Endodermal cell (in vitro differentiated cells): ENCODE results near the gene EFCAB8. TPM values are rescaled to one million over a fixed set of nuclear protein-coding genes. Genes with fewer than 3 reads are reported as not detected.

ENCODE experiments used
- DNase-seq: peaks from one replicate; pipeline ENCODE4 v3.0.0-alpha.2; 2017
- H3K27ac ChIP-seq: 2 replicates; pipeline ENCODE4 v1.5.1; 2013; ENCODE audit warnings: mild to moderate bottlenecking, low read depth, low read length, moderate library complexity
- H3K27me3 ChIP-seq: 2 replicates; pipeline ENCODE4 v1.6.1; 2013; ENCODE audit warnings: mild to moderate bottlenecking, low read length, moderate library complexity; ENCODE audit not compliant: insufficient read depth, control insufficient read depth, poor library complexity, severe bottlenecking
- H3K36me3 ChIP-seq: 2 replicates; pipeline ENCODE4 v1.7.0; 2013; ENCODE audit warnings: mild to moderate bottlenecking, low read length, moderate library complexity; ENCODE audit not compliant: control insufficient read depth, insufficient read depth
- H3K4me1 ChIP-seq: one replicate; pipeline ENCODE4 v1.7.0; 2013; ENCODE audit warnings: low read length; ENCODE audit not compliant: control insufficient read depth, insufficient read depth
- H3K4me3 ChIP-seq: 2 replicates; pipeline ENCODE4 v1.5.1; 2013; ENCODE audit warnings: mild to moderate bottlenecking, low read length, moderate library complexity
- H3K9ac ChIP-seq: 2 replicates; pipeline ENCODE4 v1.6.1; 2013; ENCODE audit warnings: mild to moderate bottlenecking, low read length, moderate library complexity; ENCODE audit not compliant: poor library complexity, severe bottlenecking; ENCODE audit errors: extremely low read depth
- H3K9me3 ChIP-seq: 2 replicates; pipeline ENCODE4 v1.6.1; 2013; ENCODE audit warnings: mild to moderate bottlenecking, low read length, moderate library complexity; ENCODE audit not compliant: control insufficient read depth
- H3K27ac Mint-ChIP-seq: 2 replicates; pipeline ENCODE4 v1.8.0; 2020; ENCODE audit warnings: mixed read lengths
- H3K27me3 Mint-ChIP-seq: 2 replicates; pipeline ENCODE4 v1.8.0; 2021; ENCODE audit warnings: mild to moderate bottlenecking, mixed read lengths; ENCODE audit not compliant: insufficient read depth
- H3K36me3 Mint-ChIP-seq: 2 replicates; pipeline ENCODE4 v1.8.0; 2020; ENCODE audit warnings: low read depth, mixed read lengths
- H3K4me1 Mint-ChIP-seq: 2 replicates; pipeline ENCODE4 v1.8.0; 2020; ENCODE audit warnings: mixed read lengths
- H3K4me3 Mint-ChIP-seq: 2 replicates; pipeline ENCODE4 v1.8.0; 2020; ENCODE audit warnings: mild to moderate bottlenecking, moderate library complexity, mixed read lengths
- H3K9me3 Mint-ChIP-seq: 2 replicates; pipeline ENCODE4 v1.8.0; 2020; ENCODE audit warnings: mild to moderate bottlenecking, mixed read lengths
- WGBS, 2 experiments: methylation state at CpG; one replicate each; pipeline versions ENCODE4 v1.1.5 to v1.1.7; 2013; ENCODE audit warnings: missing lambda C conversion rate in 2 of 2, mixed read lengths in 1 of 2; ENCODE audit not compliant: insufficient coverage in 1 of 2, insufficient read length in 1 of 2; 5-methylcytosine and 5-hydroxymethylcytosine counted together
- total RNA-seq, 2 donors: library from RNA; stranded (reverse); fragmentation: NEBNext Ultra II Directional in 1 of 2; extraction: Animal tissue kit (Norgen Biotek cat#: 25700) in 1 of 2; gene quantifications; 2 replicates in 1 of 2; 3 replicates in 1 of 2; pipeline ENCODE4 v1.2.1, GENCODE V29; 2021
- TF ChIP-seq, protein P1 (sequence below): fragments of 200-600 bp; sonication (generic); conservative IDR thresholded peaks from 2 replicates; pipeline ENCODE4 v1.5.0; 2021; ENCODE audit warnings: antibody characterized with exemption, mild to moderate bottlenecking

The EFCAB8 gene
- total RNA-seq, 2 donors from 2014 or later: 0.44 to 1.0 TPM

DNA sequence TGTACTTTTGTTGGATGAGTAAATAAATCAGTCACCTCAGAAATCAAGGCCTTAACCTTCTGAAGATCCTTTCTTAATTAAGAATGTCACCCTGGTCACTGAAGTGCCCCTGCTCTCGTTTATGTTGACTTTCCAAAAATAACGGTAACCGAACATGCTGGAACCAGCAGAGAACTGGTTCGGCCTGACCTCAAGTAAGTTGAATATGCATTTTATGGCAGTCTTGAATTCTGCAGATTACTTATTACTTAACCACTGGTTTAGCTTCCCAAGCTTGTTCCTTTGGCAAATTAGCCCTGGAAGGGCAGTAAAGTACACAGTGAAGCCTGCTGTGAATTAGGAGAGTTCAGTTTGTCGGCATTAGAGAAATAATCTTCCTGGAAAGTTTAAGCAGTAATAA, 26.7 kb upstream of the EFCAB8 start:
- Histone ChIP-seq H3K9ac (no peak overlapping the region), H3K36me3 (peaks cover 87% of the 10 kb centered on the region), H3K27ac (no peak overlapping the region), H3K9me3 (peaks cover 6% of the 10 kb centered on the region), H3K27me3 (no peaks in the 10 kb centered on the region), H3K4me3 (no peak overlapping the region), H3K4me1 (no peaks in the 10 kb centered on the region)
- H3K27me3 Mint-ChIP-seq: no peaks in the 10 kb centered on the region
- 97 to 98% methylated on average over 5 of the region's 5 CpGs for WGBS, 2 experiments
- H3K9me3 Mint-ChIP-seq: no peaks in the 10 kb centered on the region
- H3K36me3 Mint-ChIP-seq: peaks cover 90% of the 10 kb centered on the region
- no peak for DNase-seq
- peaks cover 10% of the 10 kb centered on the region for H3K4me1 Mint-ChIP-seq
- TF ChIP-seq, protein P1, sequence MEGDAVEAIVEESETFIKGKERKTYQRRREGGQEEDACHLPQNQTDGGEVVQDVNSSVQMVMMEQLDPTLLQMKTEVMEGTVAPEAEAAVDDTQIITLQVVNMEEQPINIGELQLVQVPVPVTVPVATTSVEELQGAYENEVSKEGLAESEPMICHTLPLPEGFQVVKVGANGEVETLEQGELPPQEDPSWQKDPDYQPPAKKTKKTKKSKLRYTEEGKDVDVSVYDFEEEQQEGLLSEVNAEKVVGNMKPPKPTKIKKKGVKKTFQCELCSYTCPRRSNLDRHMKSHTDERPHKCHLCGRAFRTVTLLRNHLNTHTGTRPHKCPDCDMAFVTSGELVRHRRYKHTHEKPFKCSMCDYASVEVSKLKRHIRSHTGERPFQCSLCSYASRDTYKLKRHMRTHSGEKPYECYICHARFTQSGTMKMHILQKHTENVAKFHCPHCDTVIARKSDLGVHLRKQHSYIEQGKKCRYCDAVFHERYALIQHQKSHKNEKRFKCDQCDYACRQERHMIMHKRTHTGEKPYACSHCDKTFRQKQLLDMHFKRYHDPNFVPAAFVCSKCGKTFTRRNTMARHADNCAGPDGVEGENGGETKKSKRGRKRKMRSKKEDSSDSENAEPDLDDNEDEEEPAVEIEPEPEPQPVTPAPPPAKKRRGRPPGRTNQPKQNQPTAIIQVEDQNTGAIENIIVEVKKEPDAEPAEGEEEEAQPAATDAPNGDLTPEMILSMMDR: no peak
- H3K27ac Mint-ChIP-seq: peak overlapping the region; percentile 31
- H3K4me3 Mint-ChIP-seq: no peak overlapping the region

DNA sequence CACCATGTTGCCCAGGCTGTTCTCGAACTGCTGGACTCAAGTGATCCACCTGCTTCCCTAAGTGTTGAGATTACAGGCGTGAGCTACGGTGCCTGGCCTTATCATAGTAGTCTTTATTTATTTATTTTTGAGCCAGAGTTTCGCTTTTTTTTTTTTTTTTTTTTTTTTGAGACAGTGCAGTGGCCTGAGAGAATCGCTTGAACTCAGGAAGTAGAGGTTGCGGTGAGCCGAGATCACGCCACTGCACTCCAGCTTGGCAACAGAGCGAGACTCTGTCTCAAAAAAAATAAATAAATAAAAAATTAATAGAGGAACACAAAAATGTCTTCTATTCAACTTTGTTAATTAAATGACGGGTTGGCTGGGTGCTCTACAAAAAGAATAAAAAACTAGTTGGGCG, 26.1 kb upstream of the EFCAB8 start:
- DNase-seq: no peak
- no peak overlapping the region for H3K27ac ChIP-seq
- TF ChIP-seq, protein P1: no peak
- no peaks in the 10 kb centered on the region for H3K27me3 ChIP-seq
- Mint-ChIP-seq H3K27ac (peak overlapping the region; percentile 93), H3K36me3 (peaks cover 89% of the 10 kb centered on the region), H3K4me1 (peaks cover 10% of the 10 kb centered on the region), H3K4me3 (no peak overlapping the region), H3K9me3 (no peaks in the 10 kb centered on the region), H3K27me3 (no peaks in the 10 kb centered on the region)
- no peak overlapping the region for H3K9ac ChIP-seq
- peaks cover 86% of the 10 kb centered on the region for H3K36me3 ChIP-seq
- H3K4me3 ChIP-seq: no peak overlapping the region
- peaks cover 6% of the 10 kb centered on the region for H3K9me3 ChIP-seq
- H3K4me1 ChIP-seq: no peaks in the 10 kb centered on the region
- 91 to 94% methylated on average over 6 to 10 of the region's 11 CpGs for WGBS, 2 experiments

GRCh38 chr20:32834972-32835371, 23.8 kb upstream of the EFCAB8 start:
- peaks cover 91% of the 10 kb centered on the region for H3K36me3 Mint-ChIP-seq
- H3K27ac Mint-ChIP-seq: no peak overlapping the region
- no peaks in the 10 kb centered on the region for H3K27me3 Mint-ChIP-seq
- Histone ChIP-seq H3K4me3 (no peak overlapping the region), H3K27ac (no peak overlapping the region), H3K9ac (no peak overlapping the region), H3K9me3 (peaks cover 5% of the 10 kb centered on the region), H3K27me3 (no peaks in the 10 kb centered on the region), H3K4me1 (no peaks in the 10 kb centered on the region), H3K36me3 (peaks cover 86% of the 10 kb centered on the region)
- H3K4me3 Mint-ChIP-seq: no peak overlapping the region
- no peaks in the 10 kb centered on the region for H3K4me1 Mint-ChIP-seq
- DNase-seq: no peak
- TF ChIP-seq, protein P1: no peak
- H3K9me3 Mint-ChIP-seq: no peaks in the 10 kb centered on the region
